Urothelium cell line (cell line): ENCODE measurements around the gene TOP2A.
"Not testable (repeated sequence)": the region's sequence is repeated elsewhere in the genome, so short reads cannot be mapped to it uniquely, and the experiment has no call there.

Experiments
- DNase-seq: peaks from one replicate; pipeline ENCODE4 v3.0.0; 2011; ENCODE audit warnings: low spot score, mixed read lengths
- FAIRE-seq: peaks from 2 replicates; lab custom pipeline; 2011; peaks lifted over from hg19 to GRCh38; lab: Jason Lieb, UNC

TOP2A gene

DNA sequence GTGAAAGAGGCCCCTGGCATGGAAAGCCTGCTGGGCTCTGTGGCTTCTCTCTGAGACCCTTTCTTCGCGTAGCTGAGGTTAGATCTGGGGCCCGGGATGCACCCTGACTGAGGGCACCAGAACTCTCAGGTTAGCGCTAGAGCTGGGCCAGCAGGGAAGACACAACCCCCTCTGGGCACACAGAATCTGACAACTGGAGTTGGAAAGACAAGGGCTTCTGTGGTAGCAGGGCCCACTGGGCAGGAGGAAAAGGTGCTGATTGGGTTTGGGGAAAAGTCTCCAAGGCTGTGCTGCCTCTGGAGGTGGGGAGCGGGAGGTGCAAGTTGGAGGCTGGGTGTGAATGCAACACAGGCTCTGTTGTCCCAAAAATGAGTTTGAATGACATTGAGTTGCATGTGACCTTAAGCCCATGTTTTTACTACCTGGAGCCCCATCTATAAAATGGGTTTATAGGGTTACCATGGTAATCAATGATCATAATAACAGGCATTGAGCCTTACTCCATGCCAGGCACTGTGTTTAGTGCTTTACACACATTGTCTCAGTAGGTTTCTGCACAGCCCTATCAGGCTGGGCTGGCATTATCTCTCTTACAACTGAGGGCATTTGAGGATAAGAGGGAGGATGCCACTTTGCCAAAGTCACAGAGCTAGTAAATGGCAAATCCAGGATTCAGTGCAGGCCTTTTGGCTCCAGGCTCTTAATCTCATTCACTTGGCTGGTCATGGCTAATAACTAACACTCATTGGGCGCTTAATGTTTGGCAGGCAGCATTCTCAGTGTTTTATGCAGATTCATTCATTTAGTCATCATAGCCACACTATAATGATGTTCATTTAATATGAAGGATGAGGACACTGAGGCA is 16.1 kb upstream of the TOP2A start:
- DNase-seq: no peak
- no peak for FAIRE-seq

- no peak for FAIRE-seq
- no peak for DNase-seq
Observed at GRCh38 chr17:40432864-40433528, 15.3 kb upstream of the TOP2A start.

DNA sequence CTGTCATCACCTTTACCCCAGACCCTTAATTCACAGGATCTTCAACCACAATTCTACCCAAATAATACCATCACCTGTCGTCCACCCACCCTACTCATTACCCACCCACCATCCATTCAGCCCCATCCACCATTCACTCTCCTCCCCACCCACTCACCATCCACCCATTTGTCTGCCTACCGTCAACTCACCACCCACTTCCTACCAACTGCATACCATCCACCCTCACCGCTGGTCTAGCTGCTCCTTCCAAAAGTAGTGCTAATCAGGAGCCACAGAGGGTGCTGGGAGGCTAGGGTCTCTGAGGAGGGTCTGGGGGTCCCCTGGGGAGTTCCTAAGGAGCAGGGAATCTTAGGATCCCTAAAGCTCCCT is 13.5 kb upstream of the TOP2A start:
- FAIRE-seq: peak; percentile 55

DNA sequence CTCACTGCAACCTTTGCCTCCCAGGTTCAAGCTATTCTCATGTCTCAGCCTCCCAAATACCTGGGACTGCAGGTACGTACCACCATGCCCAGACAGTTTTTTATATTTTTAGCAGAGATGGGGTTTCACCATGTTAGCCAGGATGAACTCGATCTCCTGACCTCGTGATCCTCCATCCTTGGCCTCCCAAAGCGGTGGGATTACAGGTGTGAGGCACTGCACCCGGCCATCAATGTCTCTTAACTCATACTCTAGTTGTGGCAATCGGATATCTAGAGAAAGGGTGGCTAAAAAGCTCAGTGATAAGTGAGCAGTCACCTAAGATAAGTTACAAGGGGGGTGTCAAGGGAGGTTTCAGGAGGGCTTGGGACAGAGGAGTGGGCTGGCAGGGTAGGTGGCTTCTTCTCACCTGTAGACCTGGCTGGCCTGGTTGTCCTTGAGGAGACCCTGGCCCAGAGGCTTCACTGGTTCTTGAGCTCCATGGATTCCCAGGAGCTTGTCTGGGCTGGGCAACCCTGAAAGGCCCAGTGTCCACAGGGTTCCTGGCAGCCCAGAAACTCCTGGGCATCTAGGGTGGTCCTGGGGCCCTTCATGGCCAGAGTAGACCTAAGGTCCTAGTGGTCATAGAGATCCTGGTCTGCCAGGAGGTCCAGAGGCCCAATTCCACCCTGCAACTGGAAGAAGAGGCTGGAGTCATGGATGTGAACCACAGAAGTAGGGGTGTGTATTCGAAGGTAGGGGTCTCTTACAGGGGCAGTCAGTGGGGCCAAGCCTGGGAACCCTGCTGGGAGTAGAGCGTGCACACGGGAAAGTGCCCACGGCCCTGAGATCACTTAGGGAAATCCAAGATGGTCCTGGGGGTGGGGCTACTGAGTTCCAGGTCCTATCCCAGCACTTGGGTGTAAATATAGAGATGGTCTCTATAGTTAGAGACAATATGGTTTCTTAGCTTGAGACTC is 12.9 kb upstream of the TOP2A start:
- no peak for FAIRE-seq

More for the DNA sequence above, 13.5 kb upstream of the TOP2A start:
- no peak for DNase-seq

GRCh38 chr17:40427002-40427491 is 9.4 kb upstream of the TOP2A start:
- FAIRE-seq (no peak), DNase-seq (no peak)

More for the DNA sequence above, 12.9 kb upstream of the TOP2A start:
- DNase-seq: no peak

DNA sequence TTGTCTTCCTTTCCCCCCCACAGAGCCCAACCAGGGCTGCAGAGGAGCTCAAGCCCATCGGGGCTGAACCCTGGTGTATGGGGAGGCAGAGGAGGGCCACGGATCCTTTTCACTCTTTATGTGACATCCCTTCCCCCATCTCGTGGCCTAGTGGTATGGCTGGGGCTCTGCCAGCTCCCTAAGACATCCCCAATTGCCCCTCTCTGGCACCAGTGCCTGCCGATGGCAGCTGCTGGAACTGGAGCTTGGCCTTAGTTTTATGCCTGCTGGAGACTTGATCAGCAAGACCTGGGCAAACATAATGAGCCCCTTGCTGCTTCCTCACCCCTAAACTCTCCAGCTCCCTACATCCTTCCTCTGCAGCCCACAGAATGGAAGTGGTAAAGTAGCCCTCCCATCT is 8.0 kb upstream of the TOP2A start:
- no peak for DNase-seq
- no peak for FAIRE-seq

GRCh38 chr17:40422990-40423633 is 5.4 kb upstream of the TOP2A start:
- DNase-seq: no peak
- no peak for FAIRE-seq

DNA sequence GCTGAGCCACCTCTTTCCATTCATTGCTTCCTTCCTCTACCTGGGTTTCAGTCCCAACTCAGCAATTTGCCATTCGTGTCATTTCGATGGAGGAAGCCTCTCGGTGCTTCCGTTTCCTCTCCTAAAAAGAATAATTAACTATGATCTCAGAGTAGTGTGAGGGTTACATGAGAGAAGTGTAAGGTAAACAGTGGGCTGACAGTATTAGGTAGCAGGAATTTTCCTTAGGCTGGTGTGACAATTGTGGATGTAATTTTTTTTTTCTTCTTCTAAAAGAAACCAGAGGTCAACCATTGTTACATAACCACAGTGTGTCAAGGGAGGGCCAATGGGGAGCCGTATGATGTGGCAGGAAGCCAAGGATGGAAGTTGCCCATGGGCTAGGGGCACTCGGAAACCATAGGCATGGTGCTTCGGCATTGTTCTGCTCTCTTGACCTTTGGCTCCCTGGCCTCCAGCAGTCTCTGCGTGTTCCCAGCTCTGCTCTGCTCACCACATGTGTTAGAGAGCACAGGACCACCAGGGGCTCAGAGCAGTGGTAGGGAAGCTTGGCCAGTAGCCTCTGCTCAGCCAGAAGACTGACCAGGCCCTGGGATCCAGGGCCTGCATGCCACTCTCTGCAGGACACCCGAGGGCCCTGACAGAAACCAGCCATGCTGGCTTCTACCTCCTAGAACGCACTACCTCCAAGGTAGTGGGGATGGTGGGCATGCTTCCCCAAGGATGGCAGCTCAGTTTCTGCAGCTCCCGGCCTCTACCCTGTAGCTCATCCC is 2.0 kb upstream of the TOP2A start:
- no peak for FAIRE-seq

GRCh38 chr17:40418428-40418706 is 671 bp upstream of the TOP2A start:
- FAIRE-seq: no peak
- no peak for DNase-seq

More for the DNA sequence above, 2.0 kb upstream of the TOP2A start:
- DNase-seq: no peak

- DNase-seq (no peak), FAIRE-seq (no peak)
Observed at GRCh38 chr17:40417258-40417608, 463 bp downstream of the TOP2A start.

DNA sequence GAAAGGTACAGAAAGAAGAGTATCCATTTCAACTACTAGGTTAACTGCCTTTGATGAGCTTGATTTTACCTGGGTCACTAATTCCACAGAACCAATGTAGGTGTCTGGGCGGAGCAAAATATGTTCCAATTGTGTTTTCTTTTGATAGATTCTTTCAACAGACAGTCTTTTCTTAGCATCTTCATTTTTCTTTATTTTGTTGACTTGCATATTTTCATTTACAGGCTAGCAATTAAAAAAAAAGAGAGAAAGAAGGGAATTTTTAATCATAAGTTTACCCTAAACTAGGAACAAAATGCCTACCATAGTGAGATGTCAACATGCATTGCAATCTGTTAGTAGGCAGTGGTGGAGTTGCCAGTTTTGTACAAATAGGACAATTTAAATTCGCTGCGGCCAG is 1.0 kb downstream of the TOP2A start:
- FAIRE-seq (no peak), DNase-seq (no peak)

GRCh38 chr17:40415390-40415789 is 2.3 kb downstream of the TOP2A start:
- FAIRE-seq (no peak), DNase-seq (no peak)

GRCh38 chr17:40414312-40414711 is 3.4 kb downstream of the TOP2A start:
- not testable (repeated sequence) for FAIRE-seq

GRCh38 chr17:40412880-40413279 is 4.8 kb downstream of the TOP2A start:
- DNase-seq (no peak), FAIRE-seq (no peak)

More at GRCh38 chr17:40414312-40414711, 3.4 kb downstream of the TOP2A start:
- DNase-seq: not testable (repeated sequence)

DNA sequence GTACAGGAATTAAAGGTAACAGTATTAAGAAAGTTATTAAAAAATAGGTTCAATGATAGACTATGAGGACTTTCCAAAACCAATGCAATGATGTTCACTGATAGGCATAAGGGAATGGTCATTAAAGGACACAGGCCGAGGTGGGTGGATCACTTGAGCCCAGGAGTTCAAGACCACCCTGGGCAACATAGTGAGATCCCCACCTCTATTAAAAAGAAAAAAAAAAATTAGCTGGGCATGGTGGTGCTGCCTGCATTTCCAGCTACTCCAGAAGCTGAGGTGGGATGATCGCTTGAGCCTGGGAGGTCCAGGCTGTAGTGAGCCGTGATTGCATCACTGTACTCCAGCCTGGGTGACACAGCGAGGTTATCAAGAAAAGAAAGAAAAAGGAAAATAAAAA is 5.9 kb downstream of the TOP2A start:
- DNase-seq (no peak), FAIRE-seq (no peak)

DNA sequence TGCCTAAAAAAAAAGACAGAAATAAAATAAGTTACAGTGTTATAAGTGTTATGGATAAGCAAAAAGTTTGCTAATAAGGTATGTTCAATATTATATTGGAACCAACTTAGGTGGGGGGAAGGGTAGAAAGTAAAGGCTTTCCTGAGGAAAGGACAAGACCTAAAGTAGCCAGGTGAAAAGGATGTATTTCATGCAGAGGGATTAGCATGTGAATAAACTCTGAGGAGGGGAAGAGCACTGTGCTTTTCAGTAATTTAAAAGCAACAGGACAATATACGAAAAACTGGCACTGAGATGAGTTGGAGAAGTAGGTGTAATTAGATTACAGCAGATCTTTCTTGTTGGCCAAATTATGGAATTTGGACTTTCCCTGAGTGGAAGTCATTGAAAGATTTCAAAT is 7.6 kb downstream of the TOP2A start:
- no peak for FAIRE-seq
- no peak for DNase-seq

- not testable (repeated sequence) for FAIRE-seq, DNase-seq
Observed at GRCh38 chr17:40409540-40409939, 8.2 kb downstream of the TOP2A start.

GRCh38 chr17:40407460-40407859 is 10.2 kb downstream of the TOP2A start:
- no peak for FAIRE-seq

DNA sequence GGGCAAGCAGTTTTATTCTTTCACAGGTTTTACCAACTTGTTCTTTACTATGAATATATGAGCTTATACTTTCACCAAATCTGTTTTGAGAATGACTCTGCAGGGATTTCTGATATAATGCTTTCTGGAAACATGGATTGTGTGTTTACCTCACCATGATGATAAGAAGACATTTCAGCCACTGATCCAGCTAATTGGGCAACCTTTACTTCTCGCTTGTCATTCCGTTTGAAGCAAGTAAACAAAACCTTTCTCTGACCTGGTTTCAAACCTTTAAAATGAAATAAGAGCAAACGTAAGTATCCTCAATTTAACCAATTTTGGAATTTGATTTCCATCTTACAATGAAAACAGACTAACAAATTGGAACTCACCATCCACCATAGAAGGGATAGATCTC is 13.7 kb downstream of the TOP2A start:
- FAIRE-seq: no peak
- no peak for DNase-seq

More at GRCh38 chr17:40407460-40407859, 10.2 kb downstream of the TOP2A start:
- DNase-seq: no peak

GRCh38 chr17:40402668-40403067 is 15.0 kb downstream of the TOP2A start:
- FAIRE-seq: no peak
- DNase-seq: no peak
